SJCRH30 (cell line): ENCODE measurements around the gene SYNJ2. TPM values are rescaled to one million over a fixed set of nuclear protein-coding genes. Genes with fewer than 3 reads are reported as not detected.

ENCODE experiments used
- DNase-seq, 2 experiments: peaks; one replicate each; pipeline ENCODE4 v3.0.0-alpha.2; 2015 to 2020
- H3K27ac ChIP-seq: fragments of 250-450 bp; sonication (Bioruptor Pico); 2 replicates; pipeline ENCODE4 v1.5.1; 2020; ENCODE audit warnings: mild to moderate bottlenecking, moderate library complexity
- H3K27me3 ChIP-seq: fragments of 250-450 bp; sonication (Bioruptor Pico); 2 replicates; pipeline ENCODE4 v1.5.1; 2020; ENCODE audit warnings: mild to moderate bottlenecking, moderate library complexity
- H3K36me3 ChIP-seq: fragments of 250-450 bp; sonication (Bioruptor Pico); 2 replicates; pipeline ENCODE4 v1.5.1; 2020; ENCODE audit warnings: mild to moderate bottlenecking, moderate library complexity
- H3K4me1 ChIP-seq: fragments of 250-450 bp; sonication (Bioruptor Pico); 2 replicates; pipeline ENCODE4 v1.5.1; 2020; ENCODE audit warnings: mild to moderate bottlenecking, moderate library complexity
- H3K4me3 ChIP-seq: fragments of 250-450 bp; sonication (Bioruptor Pico); 2 replicates; pipeline ENCODE4 v1.5.1; 2020; ENCODE audit warnings: mild to moderate bottlenecking, moderate library complexity
- H3K9me3 ChIP-seq: fragments of 250-450 bp; sonication (Bioruptor Pico); replicated peaks from 2 replicates; pipeline ENCODE4 v1.5.1; 2020; ENCODE audit warnings: mild to moderate bottlenecking, moderate library complexity
- total RNA-seq: library from RNA; depleted of rRNA; stranded (reverse); fragments of >200 nt; shearing (Covaris generic); gene quantifications from 2 replicates; pipeline ENCODE4 v1.2.3, GENCODE V29; 2014

Gene SYNJ2
- total RNA-seq, 1 experiment from 2014 or later: 33.4 TPM

- peak; percentile 95 to 98 for DNase-seq
- H3K9me3 ChIP-seq: no peaks in the 10 kb centered on the region
- peaks cover 12% of the 10 kb centered on the region for H3K36me3 ChIP-seq
- peaks cover 45% of the 10 kb centered on the region for H3K4me1 ChIP-seq
- H3K4me3 ChIP-seq: peak overlapping the region; percentile 52
- H3K27me3 ChIP-seq: no peaks in the 10 kb centered on the region
- H3K27ac ChIP-seq: peak overlapping the region; percentile 91
Observed at GRCh38 chr6:158018041-158018771, 36.5 kb downstream of the SYNJ2 start.

GRCh38 chr6:158018851-158019361, 37.2 kb downstream of the SYNJ2 start:
- H3K4me1 ChIP-seq: peaks cover 46% of the 10 kb centered on the region
- peak overlapping the region; percentile 52 for H3K4me3 ChIP-seq
- no peaks in the 10 kb centered on the region for H3K27me3 ChIP-seq
- H3K9me3 ChIP-seq: no peaks in the 10 kb centered on the region
- peak overlapping the region; percentile 91 for H3K27ac ChIP-seq
- H3K36me3 ChIP-seq: peaks cover 12% of the 10 kb centered on the region
- peak; percentile 96 to 98 for DNase-seq

GRCh38 chr6:158019416-158019815, 37.8 kb downstream of the SYNJ2 start:
- Histone ChIP-seq H3K9me3 (no peaks in the 10 kb centered on the region), H3K4me1 (peaks cover 51% of the 10 kb centered on the region), H3K4me3 (peak overlapping the region; percentile 13), H3K27me3 (no peaks in the 10 kb centered on the region), H3K27ac (peak overlapping the region; percentile 91), H3K36me3 (peaks cover 12% of the 10 kb centered on the region)
- no peak for DNase-seq

GRCh38 chr6:158020272-158020711, 38.6 kb downstream of the SYNJ2 start:
- peaks cover 12% of the 10 kb centered on the region for H3K36me3 ChIP-seq
- no peaks in the 10 kb centered on the region for H3K9me3 ChIP-seq
- H3K4me3 ChIP-seq: no peak overlapping the region
- no peak for DNase-seq
- H3K27ac ChIP-seq: no peak overlapping the region
- H3K27me3 ChIP-seq: no peaks in the 10 kb centered on the region
- peaks cover 51% of the 10 kb centered on the region for H3K4me1 ChIP-seq

- H3K4me1 ChIP-seq: peaks cover 49% of the 10 kb centered on the region
- H3K27ac ChIP-seq: no peak overlapping the region
- H3K9me3 ChIP-seq: no peaks in the 10 kb centered on the region
- H3K27me3 ChIP-seq: no peaks in the 10 kb centered on the region
- DNase-seq: no peak
- H3K36me3 ChIP-seq: peaks cover 12% of the 10 kb centered on the region
- H3K4me3 ChIP-seq: no peak overlapping the region
Observed at GRCh38 chr6:158020811-158021210, 39.1 kb downstream of the SYNJ2 start.

- Histone ChIP-seq H3K9me3 (no peaks in the 10 kb centered on the region), H3K27me3 (no peaks in the 10 kb centered on the region), H3K4me3 (no peak overlapping the region), H3K27ac (no peak overlapping the region), H3K36me3 (peaks cover 12% of the 10 kb centered on the region), H3K4me1 (peaks cover 53% of the 10 kb centered on the region)
- DNase-seq: no peak
Observed at GRCh38 chr6:158021376-158021775, 39.7 kb downstream of the SYNJ2 start.

- H3K27me3 ChIP-seq: no peaks in the 10 kb centered on the region
- DNase-seq: no peak
- H3K4me3 ChIP-seq: no peak overlapping the region
- no peak overlapping the region for H3K27ac ChIP-seq
- H3K9me3 ChIP-seq: no peaks in the 10 kb centered on the region
- H3K4me1 ChIP-seq: peaks cover 53% of the 10 kb centered on the region
- H3K36me3 ChIP-seq: peaks cover 12% of the 10 kb centered on the region
Observed at GRCh38 chr6:158021814-158022748, 40.4 kb downstream of the SYNJ2 start.

- no peak overlapping the region for H3K4me3 ChIP-seq
- no peaks in the 10 kb centered on the region for H3K9me3 ChIP-seq
- no peaks in the 10 kb centered on the region for H3K27me3 ChIP-seq
- peaks cover 58% of the 10 kb centered on the region for H3K4me1 ChIP-seq
- H3K36me3 ChIP-seq: peaks cover 12% of the 10 kb centered on the region
- DNase-seq: no peak
- H3K27ac ChIP-seq: no peak overlapping the region
Observed at GRCh38 chr6:158022749-158023596, 41.3 kb downstream of the SYNJ2 start.

- Histone ChIP-seq H3K27ac (no peak overlapping the region), H3K36me3 (peaks cover 12% of the 10 kb centered on the region), H3K9me3 (no peaks in the 10 kb centered on the region), H3K4me3 (no peak overlapping the region), H3K27me3 (no peaks in the 10 kb centered on the region), H3K4me1 (peaks cover 54% of the 10 kb centered on the region)
- no peak for DNase-seq
Observed at GRCh38 chr6:158023597-158023939, 41.9 kb downstream of the SYNJ2 start.

- Histone ChIP-seq H3K27me3 (no peaks in the 10 kb centered on the region), H3K36me3 (peaks cover 15% of the 10 kb centered on the region), H3K27ac (peak overlapping the region; percentile 37), H3K4me3 (no peak overlapping the region), H3K9me3 (no peaks in the 10 kb centered on the region), H3K4me1 (peaks cover 46% of the 10 kb centered on the region)
- peak in 1 of 2 experiments; percentile 46 for DNase-seq
Observed at GRCh38 chr6:158024566-158025297, 43.1 kb downstream of the SYNJ2 start.

- peak; percentile 84 to 88 for DNase-seq
- no peak overlapping the region for H3K4me3 ChIP-seq
- no peaks in the 10 kb centered on the region for H3K9me3 ChIP-seq
- peaks cover 43% of the 10 kb centered on the region for H3K4me1 ChIP-seq
- H3K27me3 ChIP-seq: no peaks in the 10 kb centered on the region
- H3K27ac ChIP-seq: peak overlapping the region; percentile 68
- peaks cover 14% of the 10 kb centered on the region for H3K36me3 ChIP-seq
Observed at GRCh38 chr6:158026054-158026900, 44.6 kb downstream of the SYNJ2 start.

- Histone ChIP-seq H3K27ac (peak overlapping the region; percentile 68), H3K9me3 (no peaks in the 10 kb centered on the region), H3K27me3 (no peaks in the 10 kb centered on the region), H3K4me1 (peaks cover 51% of the 10 kb centered on the region), H3K36me3 (peaks cover 12% of the 10 kb centered on the region), H3K4me3 (no peak overlapping the region)
- no peak for DNase-seq
Observed at GRCh38 chr6:158026901-158027589, 45.4 kb downstream of the SYNJ2 start.
